Measurements from ENCODE around the gene UNC45A.
"Not testable (repeated sequence)": the region's sequence is repeated elsewhere in the genome, so short reads cannot be mapped to it uniquely, and the experiment has no call there.

Gene UNC45A

DNA sequence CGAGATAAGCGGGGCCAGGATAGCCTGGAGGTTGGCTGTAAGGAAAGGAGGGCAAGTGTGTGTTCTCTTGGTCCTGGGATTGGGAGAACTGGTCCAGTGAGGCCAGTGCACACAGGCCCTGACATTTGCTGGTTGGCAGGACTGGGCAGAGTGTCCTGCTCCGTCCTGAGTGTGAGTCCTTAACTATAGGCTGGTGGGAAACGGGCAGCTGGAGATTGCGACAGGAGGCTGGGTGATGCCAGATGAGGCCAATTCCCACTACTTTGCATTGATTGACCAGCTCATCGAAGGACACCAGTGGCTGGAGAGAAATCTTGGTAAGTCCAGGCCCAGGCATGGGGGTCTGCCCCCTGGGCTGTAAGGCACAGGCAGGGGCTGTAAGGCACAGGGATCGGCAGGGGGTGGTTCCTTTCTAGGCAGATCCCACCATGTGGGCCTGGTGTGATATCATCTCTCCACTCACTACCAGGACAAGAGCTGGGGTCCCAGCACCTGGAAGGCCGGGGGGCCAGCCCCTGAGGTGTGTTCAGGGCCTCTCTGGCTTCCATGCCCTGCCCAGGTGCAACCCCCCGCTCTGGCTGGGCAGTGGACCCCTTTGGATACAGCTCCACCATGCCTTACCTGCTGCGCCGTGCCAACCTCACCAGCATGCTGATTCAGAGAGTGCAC, 28.8 kb upstream of the UNC45A start:
- H3K36me3 ChIP-seq (ENCODE audit: control insufficient read depth, insufficient read depth, low read length), result peaks cover 36% of the 10 kb centered on the region

DNA sequence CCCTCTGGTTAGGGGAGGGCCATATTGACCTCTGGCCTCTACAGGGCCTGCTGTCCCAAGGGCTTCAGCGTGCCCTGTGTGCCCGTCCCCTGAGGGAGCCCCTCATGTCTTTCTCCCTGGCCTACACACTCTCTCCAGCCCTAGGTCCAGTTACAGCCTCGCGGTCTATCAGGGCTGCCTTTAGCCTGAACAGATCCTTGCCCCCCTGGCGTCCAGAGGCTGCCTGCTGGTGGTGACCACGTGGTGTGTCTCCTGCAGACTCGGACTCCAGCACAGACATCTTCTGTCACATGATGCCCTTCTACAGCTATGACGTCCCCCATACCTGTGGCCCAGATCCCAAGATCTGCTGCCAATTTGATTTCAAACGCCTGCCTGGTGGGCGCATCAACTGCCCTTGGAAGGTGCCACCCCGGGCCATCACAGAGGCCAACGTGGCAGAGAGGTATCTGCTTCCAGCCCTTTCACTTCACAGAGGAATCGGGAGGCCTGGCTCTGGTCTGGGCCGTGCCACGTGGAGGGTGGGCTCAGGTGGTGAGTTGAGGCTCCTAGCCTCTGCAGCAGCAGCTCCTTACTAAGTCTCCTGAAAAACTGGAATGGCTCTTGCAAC, 27.9 kb upstream of the UNC45A start:
- no peaks in the 10 kb centered on the region for H3K27me3 ChIP-seq (ENCODE audit: control insufficient read depth, insufficient read depth, low read length)
- H3K36me3 ChIP-seq (ENCODE audit: control insufficient read depth, insufficient read depth, low read length), result peaks cover 44% of the 10 kb centered on the region
- H3K4me3 ChIP-seq (ENCODE audit: low read length), result no peak overlapping the region
- no peak overlapping the region for H3K9ac ChIP-seq (ENCODE audit: low read length)
- peaks cover 9% of the 10 kb centered on the region for H3K4me1 ChIP-seq (ENCODE audit: control insufficient read depth, insufficient read depth, low read length)
- no peaks in the 10 kb centered on the region for H3K9me3 ChIP-seq (ENCODE audit: control insufficient read depth, low read length)

More for the DNA sequence above, 28.8 kb upstream of the UNC45A start:
- Histone ChIP-seq H3K9me3 (ENCODE audit: control insufficient read depth, low read length) (no peaks in the 10 kb centered on the region), H3K27me3 (ENCODE audit: control insufficient read depth, insufficient read depth, low read length) (no peaks in the 10 kb centered on the region), H3K4me3 (ENCODE audit: low read length) (no peak overlapping the region), H3K4me1 (ENCODE audit: control insufficient read depth, insufficient read depth, low read length) (peaks cover 18% of the 10 kb centered on the region), H3K9ac (ENCODE audit: low read length) (no peak overlapping the region)

DNA sequence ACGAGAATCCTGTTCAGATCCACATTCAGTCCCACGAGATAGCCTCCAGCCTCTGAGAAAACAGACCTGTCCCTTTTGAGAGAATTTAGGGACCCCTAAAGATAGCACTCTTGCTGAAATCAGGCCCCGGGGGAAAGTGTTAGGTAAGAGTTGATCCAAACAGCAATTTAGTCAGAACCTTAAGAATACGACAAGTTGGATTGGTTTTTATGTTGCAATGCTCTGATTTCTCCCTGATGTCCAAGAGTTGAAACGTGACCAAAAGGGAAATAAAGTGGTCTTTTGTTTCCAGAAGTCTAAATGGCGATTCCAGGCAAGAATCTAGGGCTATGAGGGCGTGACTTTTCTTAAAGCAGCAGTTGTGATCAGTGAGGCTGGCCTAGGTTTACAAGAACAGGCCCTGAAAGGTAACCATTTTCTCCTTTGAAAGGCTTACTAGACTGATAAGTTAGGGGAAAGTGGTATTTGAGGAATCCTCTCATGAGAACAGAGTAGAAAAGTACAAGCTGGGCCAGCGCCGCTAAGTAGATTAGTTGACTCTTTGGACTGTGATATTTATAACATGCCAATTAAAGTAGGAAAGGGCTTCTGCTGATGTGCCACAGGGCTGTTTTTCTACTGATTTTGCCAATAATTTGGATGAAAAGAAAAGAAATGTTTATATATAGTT, 27.1 kb upstream of the UNC45A start:
- no peaks in the 10 kb centered on the region for H3K9me3 ChIP-seq (ENCODE audit: control insufficient read depth, low read length)
- H3K4me3 ChIP-seq (ENCODE audit: low read length), result no peak overlapping the region
- H3K4me1 ChIP-seq (ENCODE audit: control insufficient read depth, insufficient read depth, low read length), result peaks cover 9% of the 10 kb centered on the region
- no peak overlapping the region for H3K9ac ChIP-seq (ENCODE audit: low read length)
- H3K27me3 ChIP-seq (ENCODE audit: control insufficient read depth, insufficient read depth, low read length), result no peaks in the 10 kb centered on the region
- H3K36me3 ChIP-seq (ENCODE audit: control insufficient read depth, insufficient read depth, low read length), result peaks cover 51% of the 10 kb centered on the region

DNA sequence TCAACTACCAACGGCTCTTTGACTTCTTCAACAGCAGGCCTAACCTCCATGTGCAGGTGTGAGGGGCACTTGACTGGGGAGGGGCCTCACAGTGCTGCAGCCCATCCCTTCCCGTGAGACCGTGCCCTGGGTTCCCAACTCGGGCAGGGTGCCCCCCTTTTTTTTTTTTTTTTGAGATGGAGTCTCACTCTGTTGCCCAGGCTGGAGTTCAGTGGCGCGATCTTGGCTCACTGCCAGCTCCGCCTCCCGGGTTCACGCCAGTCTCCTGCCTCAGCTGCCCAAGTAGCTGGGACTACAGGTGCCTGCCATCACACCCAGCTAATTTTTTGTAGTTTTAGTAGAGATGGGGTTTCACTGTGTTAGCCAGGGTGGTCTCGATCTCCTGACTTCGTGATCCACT, 25.6 kb upstream of the UNC45A start:
- H3K36me3 ChIP-seq (ENCODE audit: control insufficient read depth, insufficient read depth, low read length), result peaks cover 53% of the 10 kb centered on the region
- not testable (repeated sequence) for H3K27me3 ChIP-seq (ENCODE audit: control insufficient read depth, insufficient read depth, low read length); H3K4me3 ChIP-seq (ENCODE audit: low read length); H3K9ac ChIP-seq (ENCODE audit: low read length); H3K9me3 ChIP-seq (ENCODE audit: control insufficient read depth, low read length); H3K4me1 ChIP-seq (ENCODE audit: control insufficient read depth, insufficient read depth, low read length)

DNA sequence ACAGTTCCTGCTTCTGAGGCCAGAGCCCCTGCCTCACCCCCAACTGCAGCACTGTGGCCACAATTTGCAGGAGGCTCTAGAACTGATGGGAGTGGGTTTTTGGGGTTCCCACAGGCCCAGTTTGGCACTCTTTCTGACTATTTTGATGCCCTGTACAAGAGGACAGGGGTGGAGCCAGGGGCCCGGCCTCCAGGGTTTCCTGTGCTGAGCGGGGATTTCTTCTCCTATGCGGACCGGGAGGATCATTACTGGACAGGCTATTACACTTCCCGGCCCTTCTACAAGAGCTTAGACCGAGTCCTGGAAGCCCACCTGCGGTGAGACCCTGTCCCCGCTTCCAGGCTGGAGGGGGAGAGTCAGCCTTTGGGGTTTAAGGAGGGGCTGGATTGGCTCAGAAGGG, 25.1 kb upstream of the UNC45A start:
- Histone ChIP-seq H3K36me3 (ENCODE audit: control insufficient read depth, insufficient read depth, low read length) (peaks cover 52% of the 10 kb centered on the region), H3K4me1 (ENCODE audit: control insufficient read depth, insufficient read depth, low read length) (no peaks in the 10 kb centered on the region), H3K9ac (ENCODE audit: low read length) (no peak overlapping the region), H3K27me3 (ENCODE audit: control insufficient read depth, insufficient read depth, low read length) (no peaks in the 10 kb centered on the region), H3K4me3 (ENCODE audit: low read length) (no peak overlapping the region), H3K9me3 (ENCODE audit: control insufficient read depth, low read length) (no peaks in the 10 kb centered on the region)

DNA sequence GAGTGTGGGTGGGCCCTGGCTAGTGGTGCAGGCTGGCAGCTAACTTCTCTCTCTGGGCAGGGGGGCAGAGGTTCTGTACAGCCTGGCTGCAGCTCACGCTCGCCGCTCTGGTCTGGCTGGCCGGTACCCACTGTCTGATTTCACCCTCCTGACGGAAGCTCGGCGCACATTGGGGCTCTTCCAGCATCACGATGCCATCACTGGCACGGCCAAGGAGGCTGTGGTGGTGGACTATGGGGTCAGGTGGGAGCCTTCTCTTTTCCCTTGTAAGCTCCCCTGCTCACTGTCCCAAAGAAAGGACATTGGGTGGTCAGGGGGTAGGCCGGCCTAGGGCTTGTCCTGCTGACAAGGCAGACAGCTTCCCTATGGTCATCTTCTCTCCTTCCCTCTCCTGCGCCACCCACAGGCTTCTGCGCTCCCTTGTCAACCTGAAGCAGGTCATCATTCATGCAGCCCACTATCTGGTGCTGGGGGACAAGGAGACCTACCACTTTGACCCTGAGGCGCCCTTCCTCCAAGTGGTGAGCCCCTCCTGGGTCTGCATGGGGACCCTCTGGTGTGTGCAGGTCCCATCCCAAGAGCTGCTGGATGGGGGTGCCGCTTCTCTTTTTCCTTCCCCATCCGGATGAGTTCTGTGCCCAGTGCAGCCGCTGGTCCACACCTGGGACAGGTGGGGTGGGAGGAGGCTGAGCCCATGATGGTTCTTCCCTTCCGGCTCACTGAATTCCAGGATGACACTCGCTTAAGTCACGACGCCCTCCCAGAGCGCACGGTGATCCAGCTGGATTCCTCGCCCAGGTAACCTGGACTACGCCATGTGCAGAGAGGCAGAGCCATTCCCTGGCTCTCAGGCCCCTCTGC, 24.4 kb upstream of the UNC45A start:
- Histone ChIP-seq H3K4me3 (ENCODE audit: low read length) (no peak overlapping the region), H3K9ac (ENCODE audit: low read length) (no peak overlapping the region), H3K4me1 (ENCODE audit: control insufficient read depth, insufficient read depth, low read length) (no peaks in the 10 kb centered on the region), H3K27me3 (ENCODE audit: control insufficient read depth, insufficient read depth, low read length) (no peaks in the 10 kb centered on the region), H3K36me3 (ENCODE audit: control insufficient read depth, insufficient read depth, low read length) (peaks cover 45% of the 10 kb centered on the region), H3K9me3 (ENCODE audit: control insufficient read depth, low read length) (no peaks in the 10 kb centered on the region)

DNA sequence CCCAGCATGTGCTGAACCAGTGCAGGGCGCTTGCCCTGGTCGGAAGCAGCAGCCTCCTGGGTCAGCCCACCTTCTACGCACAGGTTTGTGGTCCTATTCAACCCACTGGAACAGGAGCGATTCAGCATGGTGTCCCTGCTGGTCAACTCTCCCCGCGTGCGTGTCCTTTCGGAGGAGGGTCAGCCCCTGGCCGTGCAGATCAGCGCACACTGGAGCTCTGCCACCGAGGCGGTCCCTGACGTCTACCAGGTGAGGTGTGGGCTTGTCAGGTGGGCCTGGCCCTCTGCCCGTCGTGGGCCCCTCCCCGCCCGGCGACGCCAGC, 23.8 kb upstream of the UNC45A start:
- no peaks in the 10 kb centered on the region for H3K4me1 ChIP-seq (ENCODE audit: control insufficient read depth, insufficient read depth, low read length)
- H3K36me3 ChIP-seq (ENCODE audit: control insufficient read depth, insufficient read depth, low read length), result peaks cover 39% of the 10 kb centered on the region
- no peaks in the 10 kb centered on the region for H3K9me3 ChIP-seq (ENCODE audit: control insufficient read depth, low read length)
- H3K9ac ChIP-seq (ENCODE audit: low read length), result no peak overlapping the region
- no peak overlapping the region for H3K4me3 ChIP-seq (ENCODE audit: low read length)
- H3K27me3 ChIP-seq (ENCODE audit: control insufficient read depth, insufficient read depth, low read length), result no peaks in the 10 kb centered on the region

DNA sequence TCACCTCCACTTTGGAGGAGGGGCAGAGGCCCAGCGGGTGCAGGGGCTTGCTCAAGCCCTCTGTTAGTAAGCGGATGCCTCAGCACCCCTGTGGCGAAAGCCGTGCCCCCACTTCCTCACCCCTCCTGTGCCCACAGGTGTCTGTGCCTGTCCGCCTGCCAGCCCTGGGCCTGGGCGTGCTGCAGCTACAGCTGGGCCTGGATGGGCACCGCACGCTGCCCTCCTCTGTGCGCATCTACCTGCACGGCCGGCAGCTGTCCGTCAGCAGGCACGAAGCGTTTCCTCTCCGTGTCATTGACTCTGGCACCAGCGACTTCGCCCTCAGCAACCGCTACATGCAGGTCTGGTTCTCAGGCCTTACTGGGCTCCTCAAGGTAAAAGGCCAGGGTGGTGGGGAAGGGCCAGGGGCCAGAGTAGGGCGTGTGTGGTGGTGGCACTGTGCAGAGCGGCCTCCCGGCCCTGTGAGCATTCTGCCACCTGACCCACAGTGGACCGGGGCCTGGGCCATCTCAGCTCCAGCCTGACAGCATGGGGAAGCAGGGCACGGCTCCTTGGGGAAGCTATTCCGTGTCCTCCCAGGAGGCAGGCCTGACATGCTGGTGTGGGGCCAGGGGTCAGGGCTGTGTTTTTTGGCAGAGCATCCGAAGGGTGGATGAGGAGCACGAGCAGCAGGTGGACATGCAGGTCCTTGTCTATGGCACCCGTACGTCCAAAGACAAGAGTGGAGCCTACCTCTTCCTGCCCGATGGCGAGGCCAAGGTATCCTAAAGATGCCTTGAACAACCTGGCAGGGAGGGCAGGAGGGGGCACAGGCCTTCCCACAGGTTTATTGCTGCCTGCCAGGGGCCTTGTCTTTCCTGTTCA, 22.9 kb upstream of the UNC45A start:
- Histone ChIP-seq H3K36me3 (ENCODE audit: control insufficient read depth, insufficient read depth, low read length) (peaks cover 32% of the 10 kb centered on the region), H3K9ac (ENCODE audit: low read length) (no peak overlapping the region), H3K9me3 (ENCODE audit: control insufficient read depth, low read length) (no peaks in the 10 kb centered on the region), H3K4me1 (ENCODE audit: control insufficient read depth, insufficient read depth, low read length) (no peaks in the 10 kb centered on the region), H3K4me3 (ENCODE audit: low read length) (no peak overlapping the region), H3K27me3 (ENCODE audit: control insufficient read depth, insufficient read depth, low read length) (no peaks in the 10 kb centered on the region)

DNA sequence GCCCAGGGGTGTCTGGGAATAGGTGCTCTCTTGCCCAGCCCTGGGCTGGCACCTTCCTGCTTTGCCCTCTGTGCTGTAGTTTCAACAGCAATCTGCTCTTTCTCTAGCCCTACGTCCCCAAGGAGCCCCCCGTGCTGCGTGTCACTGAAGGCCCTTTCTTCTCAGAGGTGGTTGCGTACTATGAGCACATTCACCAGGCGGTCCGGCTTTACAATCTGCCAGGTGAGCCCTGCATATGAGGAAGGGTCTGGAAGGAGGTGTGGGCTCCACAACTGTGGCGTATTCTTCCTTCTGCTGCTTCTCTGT, 22.4 kb upstream of the UNC45A start:
- H3K27me3 ChIP-seq (ENCODE audit: control insufficient read depth, insufficient read depth, low read length), result no peaks in the 10 kb centered on the region
- H3K4me1 ChIP-seq (ENCODE audit: control insufficient read depth, insufficient read depth, low read length), result no peaks in the 10 kb centered on the region
- no peak overlapping the region for H3K9ac ChIP-seq (ENCODE audit: low read length)
- no peaks in the 10 kb centered on the region for H3K9me3 ChIP-seq (ENCODE audit: control insufficient read depth, low read length)
- peaks cover 38% of the 10 kb centered on the region for H3K36me3 ChIP-seq (ENCODE audit: control insufficient read depth, insufficient read depth, low read length)
- no peak overlapping the region for H3K4me3 ChIP-seq (ENCODE audit: low read length)

DNA sequence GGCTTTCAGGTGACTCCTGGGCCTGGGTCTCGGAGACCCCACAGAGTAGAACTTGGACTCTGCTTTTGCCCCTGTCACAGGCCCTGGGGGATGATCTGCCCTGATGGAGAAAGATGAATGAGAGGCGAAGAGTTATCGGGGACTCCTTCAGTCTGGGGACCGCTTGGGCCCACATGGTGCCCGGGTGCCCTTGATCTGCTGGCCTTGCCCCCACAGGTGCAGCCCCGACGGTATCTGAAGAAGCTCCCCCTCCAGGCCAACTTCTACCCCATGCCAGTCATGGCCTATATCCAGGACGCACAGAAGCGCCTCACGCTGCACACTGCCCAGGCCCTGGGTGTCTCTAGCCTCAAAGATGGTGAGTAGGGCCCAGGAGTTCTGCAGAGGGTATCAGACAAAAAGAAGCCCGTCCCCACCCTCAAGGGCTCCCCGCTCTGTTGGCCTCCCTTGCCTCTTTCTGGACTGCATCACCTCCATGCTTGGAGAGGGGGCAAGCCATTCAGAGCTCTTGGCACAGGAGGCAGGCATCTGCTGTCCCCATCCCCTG, 21.6 kb upstream of the UNC45A start:
- H3K36me3 ChIP-seq (ENCODE audit: control insufficient read depth, insufficient read depth, low read length), result peaks cover 38% of the 10 kb centered on the region
- H3K4me3 ChIP-seq (ENCODE audit: low read length), result no peak overlapping the region
- H3K9ac ChIP-seq (ENCODE audit: low read length), result no peak overlapping the region
- no peaks in the 10 kb centered on the region for H3K4me1 ChIP-seq (ENCODE audit: control insufficient read depth, insufficient read depth, low read length)
- no peaks in the 10 kb centered on the region for H3K9me3 ChIP-seq (ENCODE audit: control insufficient read depth, low read length)
- no peaks in the 10 kb centered on the region for H3K27me3 ChIP-seq (ENCODE audit: control insufficient read depth, insufficient read depth, low read length)

DNA sequence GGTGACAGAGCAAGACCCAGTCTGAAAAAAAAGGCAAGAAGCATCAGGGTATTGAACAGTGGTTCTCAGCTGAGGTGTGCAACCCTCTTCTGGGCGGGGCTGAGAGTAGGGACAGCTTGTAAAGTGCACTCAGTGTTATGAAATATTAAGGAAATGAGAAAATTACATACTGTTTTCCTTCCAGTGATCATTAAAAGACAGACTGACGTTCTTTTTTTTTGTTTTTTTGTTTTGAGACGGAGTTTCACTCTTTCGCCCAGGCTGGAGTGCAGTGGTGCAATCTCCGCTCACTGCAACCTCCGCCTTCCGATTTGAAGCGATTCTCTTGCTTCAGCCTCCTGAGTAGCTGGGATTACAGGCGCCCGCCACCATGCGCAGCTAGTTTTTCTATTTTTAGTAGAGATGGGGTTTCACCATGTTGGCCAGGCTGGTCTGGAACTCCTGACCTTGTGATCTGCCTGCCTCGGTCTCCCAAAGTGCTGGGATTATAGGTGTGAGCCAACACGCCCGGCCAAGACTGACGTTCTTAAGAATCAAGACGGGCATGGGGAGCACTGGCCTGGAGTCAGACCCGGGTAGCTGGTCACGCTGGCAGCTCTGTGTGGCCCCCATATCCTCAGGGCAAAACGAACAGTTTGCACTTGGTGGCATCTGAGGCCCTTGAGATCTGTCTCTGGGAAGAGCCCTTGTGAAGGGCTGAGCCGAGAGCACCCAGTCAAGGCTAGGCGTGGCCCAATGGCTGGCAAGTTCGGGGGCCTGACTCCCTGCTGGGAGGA, 20.6 kb upstream of the UNC45A start:
- no peaks in the 10 kb centered on the region for H3K27me3 ChIP-seq (ENCODE audit: control insufficient read depth, insufficient read depth, low read length)
- H3K9me3 ChIP-seq (ENCODE audit: control insufficient read depth, low read length), result no peaks in the 10 kb centered on the region
- H3K36me3 ChIP-seq (ENCODE audit: control insufficient read depth, insufficient read depth, low read length), result peaks cover 38% of the 10 kb centered on the region
- no peak overlapping the region for H3K4me3 ChIP-seq (ENCODE audit: low read length)
- H3K4me1 ChIP-seq (ENCODE audit: control insufficient read depth, insufficient read depth, low read length), result no peaks in the 10 kb centered on the region
- no peak overlapping the region for H3K9ac ChIP-seq (ENCODE audit: low read length)

Measured in mucosa of stomach (tissue), 1 donor.